NCI-H510A (cell line): ENCODE data around the gene APOBR.
"Not testable (repeated sequence)": the region's sequence is repeated elsewhere in the genome, so short reads cannot be mapped to it uniquely, and the experiment has no call there.

Experiments
- DNase-seq: peaks from one replicate; lab custom pipeline; 2025; lab: John Stamatoyannopoulos, UW

The APOBR gene

DNA sequence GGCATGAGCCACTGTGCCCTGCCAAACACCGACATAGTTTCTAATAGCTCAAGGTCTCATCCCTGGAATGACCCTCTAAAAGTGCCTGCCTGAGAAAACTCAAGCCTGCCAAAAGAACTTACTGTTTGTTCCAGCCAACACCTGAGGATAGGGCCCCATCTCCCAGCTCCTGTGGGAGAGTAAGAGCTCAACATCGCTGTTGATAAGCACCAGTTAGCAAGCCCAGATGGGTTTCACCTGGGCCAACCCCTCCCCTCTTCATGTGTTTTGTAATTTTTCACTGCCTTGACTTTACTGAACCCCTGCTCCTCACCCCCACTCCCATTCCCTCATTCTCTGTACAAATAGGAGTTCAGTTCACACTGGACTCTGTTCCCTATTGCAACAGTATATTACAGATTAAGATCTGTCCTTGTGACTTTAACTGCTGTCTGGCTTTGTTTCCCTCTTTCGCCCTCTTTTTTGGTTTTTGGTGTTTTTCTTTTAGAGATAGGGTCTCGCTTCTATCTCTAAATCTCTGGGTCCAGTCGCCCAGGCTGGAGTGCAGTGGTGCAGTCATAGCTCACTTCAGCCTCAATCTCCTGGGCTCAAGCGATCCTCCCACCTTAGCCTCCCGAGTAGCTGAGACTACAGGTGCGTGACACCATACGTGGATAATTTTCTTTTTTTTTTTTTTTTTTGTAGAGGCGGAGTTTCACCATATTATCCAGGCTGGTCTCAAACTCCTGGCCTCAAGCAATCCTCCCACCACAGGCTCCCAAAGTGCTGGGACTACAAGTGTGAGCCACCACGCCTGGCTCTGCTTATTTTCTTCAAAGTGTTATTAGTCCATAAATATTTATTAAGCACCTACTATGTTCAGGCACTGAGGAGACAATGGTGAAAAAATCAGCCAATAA lies 32.0 kb downstream of the APOBR start:
- DNase-seq, result no peak

DNA sequence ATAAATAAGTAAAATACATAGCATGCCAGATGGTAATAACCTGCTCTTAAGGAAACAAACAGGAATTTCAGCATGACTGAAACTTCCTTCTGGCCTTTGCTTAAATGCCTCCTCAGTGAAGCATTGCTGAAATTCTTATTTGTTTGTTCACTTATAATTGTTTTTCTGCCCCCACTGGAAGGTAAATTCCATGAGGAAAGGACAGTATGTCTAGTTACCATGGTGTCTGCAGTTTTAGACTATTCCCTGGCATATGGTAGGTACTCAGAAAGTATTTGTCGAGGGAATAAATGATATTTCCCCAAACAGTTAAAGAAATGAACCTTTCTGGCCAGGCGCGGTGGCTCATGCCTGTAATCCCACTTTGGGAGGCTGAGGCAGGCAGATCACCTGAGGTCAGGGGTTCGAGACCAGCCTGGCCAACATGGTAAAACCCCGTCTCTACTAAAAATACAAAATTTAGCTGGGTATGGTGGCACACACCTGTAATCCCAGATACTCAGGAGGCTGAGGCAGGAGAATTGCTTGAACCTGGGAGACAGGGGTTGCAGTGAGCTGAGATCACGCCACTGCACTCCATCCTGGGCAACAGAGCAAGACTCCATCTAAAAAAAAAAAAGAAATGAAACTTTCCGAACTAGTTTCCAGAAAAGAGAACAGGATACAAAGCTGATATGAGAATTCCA lies 32.8 kb downstream of the APOBR start:
- DNase-seq, result not testable (repeated sequence)

DNA sequence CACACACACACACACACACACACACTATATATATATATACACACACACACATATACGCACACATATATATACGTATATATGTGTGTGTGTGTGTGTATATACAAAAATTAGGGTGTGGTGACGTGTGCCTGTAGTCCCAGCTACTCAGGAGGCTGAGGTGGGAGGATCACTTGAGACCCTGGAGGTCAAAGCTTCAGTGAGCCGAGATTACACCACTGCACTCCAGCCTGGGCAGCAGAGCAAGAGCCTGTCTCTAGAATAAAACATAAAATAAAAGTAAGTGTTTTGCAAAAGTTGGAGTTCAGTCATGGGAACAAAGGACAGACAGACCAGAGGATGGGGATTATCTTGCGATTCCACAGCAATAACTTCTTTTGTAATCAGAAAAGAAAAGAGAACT lies 33.5 kb downstream of the APOBR start:
- no peak for DNase-seq

GRCh38 chr16:28528463-28528867 lies 34.0 kb downstream of the APOBR start:
- no peak for DNase-seq

- DNase-seq, result no peak
These were observed 34.7 kb downstream of the APOBR start for GRCh38 chr16:28529124-28529523.

- no peak for DNase-seq
These were observed 37.6 kb downstream of the APOBR start for GRCh38 chr16:28531777-28532744.

DNA sequence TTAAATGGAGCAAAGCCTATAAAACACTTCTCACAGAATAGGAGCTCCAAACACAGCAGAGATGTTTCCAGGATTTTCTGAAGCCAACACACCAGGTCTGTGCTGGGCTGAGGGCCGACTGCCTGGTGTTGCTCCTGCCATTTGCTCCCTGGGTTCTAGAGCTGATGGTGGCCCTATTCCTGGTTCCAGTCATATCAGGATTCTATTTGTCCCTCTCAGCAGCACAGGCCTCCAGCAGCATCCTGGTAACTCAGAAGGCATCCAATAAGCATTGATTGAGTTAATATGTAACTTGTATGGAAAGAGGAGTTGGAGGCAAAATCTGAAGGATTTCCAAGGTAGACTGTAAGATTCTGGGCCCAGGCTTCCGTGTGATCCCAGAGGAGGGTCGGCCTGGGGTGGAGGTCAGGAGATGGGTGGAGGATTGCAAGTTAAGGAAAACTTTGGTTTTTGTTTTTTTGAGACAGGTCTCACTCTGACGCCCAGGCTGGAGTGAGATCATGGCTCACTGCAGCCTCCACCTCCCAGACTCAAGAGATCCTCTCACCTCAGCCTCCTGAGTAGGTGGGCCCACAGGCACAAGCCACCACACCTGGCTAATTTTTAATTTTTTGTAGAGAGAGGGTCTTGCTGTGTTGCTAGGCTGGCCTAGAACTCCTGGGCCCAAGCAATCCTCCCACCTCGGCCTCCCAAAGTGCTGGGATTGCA lies 38.7 kb downstream of the APOBR start:
- no peak for DNase-seq

DNA sequence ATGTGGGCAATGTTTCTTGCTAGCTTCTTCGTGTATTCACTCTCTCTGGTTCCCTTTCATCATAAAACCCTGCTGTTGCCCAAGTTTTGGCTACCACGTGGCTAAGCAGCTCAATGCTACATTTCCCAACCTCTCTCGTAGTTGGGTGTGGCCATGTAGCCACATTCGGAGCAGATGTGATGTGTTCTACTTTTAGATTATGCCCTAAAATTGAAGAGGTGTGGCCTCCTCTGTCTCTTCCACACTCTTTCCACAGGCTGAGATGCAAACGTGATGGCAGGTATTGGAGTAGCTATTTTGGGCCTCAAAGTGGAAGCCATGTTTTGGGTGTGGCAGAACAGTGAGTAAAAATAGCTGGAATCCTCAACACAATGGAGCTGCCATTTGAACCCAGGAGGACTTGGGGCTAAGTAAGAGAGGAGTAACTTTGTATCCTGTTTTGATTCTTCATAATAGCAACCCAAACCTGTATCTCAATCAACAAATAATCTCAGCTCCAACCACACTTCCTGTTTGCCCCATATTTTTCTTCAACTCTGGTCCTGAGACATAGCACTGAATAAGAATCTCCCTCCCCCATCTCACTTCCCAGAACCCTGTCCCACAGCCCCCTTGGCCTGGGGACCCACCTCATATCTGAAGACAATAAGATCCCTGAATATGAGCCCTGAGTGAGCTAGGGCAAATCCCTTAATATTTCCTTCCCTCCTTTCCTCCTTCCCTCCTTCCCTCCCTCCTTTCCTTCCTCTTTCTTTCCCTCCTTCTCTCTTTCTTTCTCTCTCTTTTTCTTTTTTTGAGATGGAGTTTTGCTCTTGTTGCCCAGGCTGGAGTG lies 40.3 kb downstream of the APOBR start:
- DNase-seq, result no peak

GRCh38 chr16:28537076-28537475 lies 42.6 kb downstream of the APOBR start:
- no peak for DNase-seq

DNA sequence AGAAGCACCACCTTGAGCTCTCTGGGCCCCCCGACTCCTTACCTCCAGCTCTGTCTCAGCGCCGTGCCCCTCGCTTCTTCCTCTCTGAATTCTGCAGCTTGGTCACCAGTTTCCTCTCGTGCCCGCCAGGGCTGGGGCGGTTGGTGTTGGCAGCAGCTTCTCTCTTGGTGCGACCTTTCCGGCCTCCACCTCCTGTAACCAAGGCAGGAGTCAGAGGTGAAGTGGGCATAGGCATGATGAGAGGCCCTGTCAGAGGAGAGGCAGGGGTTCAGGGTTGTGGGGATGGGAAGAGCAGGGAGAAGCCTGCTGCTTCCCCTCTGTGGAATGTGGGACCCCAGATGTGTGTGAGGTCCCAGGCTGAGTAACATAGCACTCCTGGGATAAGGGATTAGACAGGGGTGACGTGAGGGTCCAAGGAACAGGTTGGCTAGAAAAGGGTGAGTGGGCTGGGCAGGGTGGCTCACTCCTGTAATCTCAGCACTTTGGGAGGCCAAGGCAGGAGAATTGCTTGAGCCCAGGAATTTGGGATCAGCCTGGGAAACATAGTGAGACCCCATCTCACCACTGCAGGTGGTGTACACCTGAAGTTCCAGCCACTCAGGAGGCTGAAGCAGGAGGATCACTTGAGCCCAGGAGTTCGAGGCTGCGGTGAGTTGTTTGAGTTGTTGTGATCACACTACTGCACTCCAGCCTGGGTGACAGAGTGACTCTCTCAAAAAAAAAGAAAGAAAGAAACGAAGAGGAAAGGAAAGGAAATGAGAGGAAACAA lies 43.7 kb downstream of the APOBR start:
- no peak for DNase-seq

DNA sequence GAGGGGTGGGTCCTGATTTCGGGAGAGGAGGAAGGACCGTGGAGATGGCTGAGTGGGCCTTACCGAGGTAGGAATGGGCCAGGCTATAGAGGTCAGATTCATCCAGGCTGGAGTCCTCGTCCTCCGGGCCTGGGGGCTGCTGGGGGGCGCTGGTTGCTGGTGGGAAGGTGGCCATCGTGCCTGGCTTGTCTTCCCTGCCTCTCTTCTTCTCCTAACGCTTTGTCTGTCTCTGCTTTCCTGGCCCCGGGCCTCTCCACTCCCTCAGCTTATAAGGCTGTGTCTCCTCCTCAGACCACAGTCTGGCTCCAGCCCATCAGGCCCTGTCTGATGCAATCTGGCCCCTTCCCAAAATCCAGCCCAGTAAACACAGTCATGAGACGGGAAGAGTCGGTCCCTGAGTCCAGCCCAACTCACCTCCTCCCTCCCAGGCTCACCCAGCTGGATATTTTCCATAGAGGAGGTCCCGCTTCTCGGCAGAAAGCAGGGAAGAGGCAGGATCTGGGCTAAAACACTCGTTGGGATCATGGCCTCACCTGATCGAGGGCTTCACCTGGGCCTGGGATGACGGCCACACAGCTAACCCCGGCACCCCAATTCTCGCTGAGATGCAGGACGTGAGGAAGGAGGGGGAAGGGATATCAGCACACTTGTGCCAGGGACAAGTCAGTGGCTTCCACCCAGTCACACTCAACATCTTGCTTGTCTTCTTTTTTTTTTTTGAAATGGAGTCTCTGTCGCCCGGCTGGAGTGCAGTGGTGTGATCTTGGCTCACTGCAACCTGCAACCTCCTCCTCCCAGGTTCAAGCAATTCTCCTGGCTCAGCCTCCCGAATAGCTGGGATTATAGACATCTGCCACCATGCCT lies 44.5 kb downstream of the APOBR start, which contains the start of gene NUPR1:
Gene NUPR1, minus strand, starts transcription at position 242 of the 864 bp plus-strand sequence. Its CDS starts 67 bp downstream, at position 175.
- DNase-seq, result no peak

GRCh38 chr16:28540346-28540745 lies 45.9 kb downstream of the APOBR start:
- DNase-seq, result no peak

GRCh38 chr16:28542646-28543045 lies 48.2 kb downstream of the APOBR start:
- DNase-seq, result no peak

GRCh38 chr16:28543072-28543471 lies 48.6 kb downstream of the APOBR start:
- peak; percentile 21 for DNase-seq

DNA sequence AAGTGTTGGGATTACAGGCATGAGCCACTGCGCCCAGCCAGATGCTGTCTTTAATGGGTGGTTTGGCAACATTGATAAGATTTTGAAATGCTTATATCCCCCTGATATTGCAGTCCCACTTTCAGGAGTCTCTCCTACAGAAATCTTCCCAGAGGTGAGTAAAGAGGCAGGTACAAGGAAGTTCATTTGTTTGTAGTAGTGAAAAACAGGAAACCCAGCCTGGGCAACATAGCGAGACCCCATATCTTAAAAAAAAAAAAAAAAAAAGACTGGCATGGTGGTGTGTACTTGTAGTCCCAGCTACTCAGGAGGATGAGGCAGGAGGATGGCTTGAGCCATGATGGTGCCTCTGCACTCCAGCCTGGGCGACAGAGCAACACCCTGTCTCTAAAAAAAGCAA lies 50.6 kb downstream of the APOBR start:
- DNase-seq, result no peak

DNA sequence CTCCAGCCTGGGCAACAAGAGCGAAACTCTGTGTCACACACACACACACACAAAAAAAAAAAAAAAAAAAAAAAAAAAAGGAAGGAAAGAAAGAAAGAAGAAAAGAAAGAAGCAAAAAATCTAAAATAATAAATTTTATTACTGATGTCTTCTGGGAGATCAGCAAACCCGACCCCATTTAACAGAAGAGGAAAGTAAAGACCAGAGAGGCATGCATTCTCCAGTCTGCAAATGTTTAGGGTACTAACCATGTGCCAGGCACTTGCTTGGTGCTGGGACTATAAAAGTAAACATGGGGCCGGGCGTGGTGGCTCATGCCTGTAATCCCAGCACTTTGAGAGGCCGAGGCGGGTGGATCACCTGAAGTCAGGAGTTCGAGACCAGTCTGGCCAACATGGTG lies 51.5 kb downstream of the APOBR start:
- not testable (repeated sequence) for DNase-seq

GRCh38 chr16:28546626-28547025 lies 52.2 kb downstream of the APOBR start:
- no peak for DNase-seq

DNA sequence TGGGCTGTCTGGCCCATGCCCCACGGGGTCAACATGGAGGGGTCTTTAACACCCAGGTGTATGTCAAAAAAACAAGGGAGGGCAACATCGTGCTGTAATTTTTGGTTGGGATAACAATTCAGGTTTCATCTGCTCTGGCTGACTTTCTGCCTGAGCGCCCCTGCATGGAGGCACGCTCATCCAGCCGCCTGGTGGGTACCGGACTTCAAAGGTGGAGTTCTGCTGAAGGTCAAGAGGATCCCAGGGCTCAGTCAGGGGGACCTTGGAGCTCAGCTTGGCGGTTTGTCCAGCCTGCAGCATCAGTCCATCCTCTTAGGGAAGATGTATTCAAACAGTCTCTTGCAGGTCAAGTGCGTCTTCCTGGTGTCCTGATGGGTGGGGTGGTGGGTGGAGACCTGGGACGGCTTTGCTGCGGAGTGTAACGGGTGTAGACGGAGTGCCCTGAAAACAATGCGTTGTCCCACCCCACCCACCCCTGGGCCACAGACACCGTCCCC lies 53.9 kb downstream of the APOBR start:
- DNase-seq, result no peak
